Upper lobe of left lung (tissue), 4 donors: ENCODE measurements around the gene ACSL1.

Experiments used
- EP300 ChIP-seq, 4 donors: sonication (generic); formaldehyde crosslinking; IDR thresholded peaks; one replicate each; pipeline ENCODE4 v1.5.1; 2017; ENCODE audit warnings: antibody characterized with exemption in 4 of 4, control low read depth in 2 of 4
- POLR2A ChIP-seq, 4 donors: fragments of 450-650 bp; IDR thresholded peaks; one replicate each; pipeline ENCODE4 v1.5.1; 2016 to 2017; ENCODE audit warnings: antibody characterized with exemption in 4 of 4, mild to moderate bottlenecking in 2 of 4
- POLR2AphosphoS5 ChIP-seq, 2 donors: sonication (generic); formaldehyde crosslinking; IDR thresholded peaks; one replicate each; pipeline ENCODE4 v1.5.1; 2017; ENCODE audit warnings: antibody characterized with exemption in 2 of 2
- TF ChIP-seq, protein P1 (sequence below), 6 experiments: fragments of 450-650 bp in 4 of 6; fragments of 200-600 bp in 2 of 6; sonication (generic) in 2 of 6; IDR thresholded peaks; one replicate each; pipeline ENCODE4 v1.5.1; 2016 to 2019; ENCODE audit warnings: antibody characterized with exemption in 6 of 6

DNA sequence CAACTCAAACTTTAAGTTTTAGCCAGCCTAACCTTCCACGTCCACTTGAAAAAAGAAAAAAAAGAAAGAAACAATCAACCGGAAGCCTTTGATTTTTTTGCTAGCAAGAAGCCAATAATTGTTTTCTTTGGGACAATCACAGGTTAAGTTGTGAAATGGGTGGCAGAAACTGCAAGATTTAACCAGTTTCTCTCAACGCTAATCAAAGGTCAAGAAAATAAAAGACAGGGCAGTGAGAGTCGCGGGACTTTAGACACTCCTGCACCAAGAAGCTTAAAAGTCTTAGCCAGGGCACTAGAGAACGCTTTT, 1.0 kb downstream of the ACSL1 start:
- TF ChIP-seq, protein P1, sequence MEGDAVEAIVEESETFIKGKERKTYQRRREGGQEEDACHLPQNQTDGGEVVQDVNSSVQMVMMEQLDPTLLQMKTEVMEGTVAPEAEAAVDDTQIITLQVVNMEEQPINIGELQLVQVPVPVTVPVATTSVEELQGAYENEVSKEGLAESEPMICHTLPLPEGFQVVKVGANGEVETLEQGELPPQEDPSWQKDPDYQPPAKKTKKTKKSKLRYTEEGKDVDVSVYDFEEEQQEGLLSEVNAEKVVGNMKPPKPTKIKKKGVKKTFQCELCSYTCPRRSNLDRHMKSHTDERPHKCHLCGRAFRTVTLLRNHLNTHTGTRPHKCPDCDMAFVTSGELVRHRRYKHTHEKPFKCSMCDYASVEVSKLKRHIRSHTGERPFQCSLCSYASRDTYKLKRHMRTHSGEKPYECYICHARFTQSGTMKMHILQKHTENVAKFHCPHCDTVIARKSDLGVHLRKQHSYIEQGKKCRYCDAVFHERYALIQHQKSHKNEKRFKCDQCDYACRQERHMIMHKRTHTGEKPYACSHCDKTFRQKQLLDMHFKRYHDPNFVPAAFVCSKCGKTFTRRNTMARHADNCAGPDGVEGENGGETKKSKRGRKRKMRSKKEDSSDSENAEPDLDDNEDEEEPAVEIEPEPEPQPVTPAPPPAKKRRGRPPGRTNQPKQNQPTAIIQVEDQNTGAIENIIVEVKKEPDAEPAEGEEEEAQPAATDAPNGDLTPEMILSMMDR (IDR thresholded peaks at IDR 0.05), result no peak
- no peak for TF ChIP-seq POLR2A (IDR thresholded peaks at IDR 0.05)
- TF ChIP-seq POLR2AphosphoS5 (IDR thresholded peaks at IDR 0.05), result no peak
- TF ChIP-seq EP300 (IDR thresholded peaks at IDR 0.05), result no peak
